Measurements from ENCODE around the gene GOPC.

- no peak for TF ChIP-seq SMC3 (conservative IDR thresholded peaks at IDR 0.05; ENCODE audit: poor library complexity)
- peak; percentile 78 for TF ChIP-seq POLR2AphosphoS5 (IDR thresholded peaks at IDR 0.05)
- no peak for TF ChIP-seq CTCF (IDR thresholded peaks at IDR 0.05; ENCODE audit: poor library complexity, severe bottlenecking)
- no peak for TF ChIP-seq TAF1 (IDR thresholded peaks at IDR 0.05; ENCODE audit: low read depth)
- TF ChIP-seq EZH2 (IDR thresholded peaks at IDR 0.05; ENCODE audit: borderline replicate concordance, insufficient read depth, low read length, poor library complexity, severe bottlenecking) = no peak
- TF ChIP-seq RAD21 (conservative IDR thresholded peaks at IDR 0.05) = no peak
- TF ChIP-seq, protein P1, sequence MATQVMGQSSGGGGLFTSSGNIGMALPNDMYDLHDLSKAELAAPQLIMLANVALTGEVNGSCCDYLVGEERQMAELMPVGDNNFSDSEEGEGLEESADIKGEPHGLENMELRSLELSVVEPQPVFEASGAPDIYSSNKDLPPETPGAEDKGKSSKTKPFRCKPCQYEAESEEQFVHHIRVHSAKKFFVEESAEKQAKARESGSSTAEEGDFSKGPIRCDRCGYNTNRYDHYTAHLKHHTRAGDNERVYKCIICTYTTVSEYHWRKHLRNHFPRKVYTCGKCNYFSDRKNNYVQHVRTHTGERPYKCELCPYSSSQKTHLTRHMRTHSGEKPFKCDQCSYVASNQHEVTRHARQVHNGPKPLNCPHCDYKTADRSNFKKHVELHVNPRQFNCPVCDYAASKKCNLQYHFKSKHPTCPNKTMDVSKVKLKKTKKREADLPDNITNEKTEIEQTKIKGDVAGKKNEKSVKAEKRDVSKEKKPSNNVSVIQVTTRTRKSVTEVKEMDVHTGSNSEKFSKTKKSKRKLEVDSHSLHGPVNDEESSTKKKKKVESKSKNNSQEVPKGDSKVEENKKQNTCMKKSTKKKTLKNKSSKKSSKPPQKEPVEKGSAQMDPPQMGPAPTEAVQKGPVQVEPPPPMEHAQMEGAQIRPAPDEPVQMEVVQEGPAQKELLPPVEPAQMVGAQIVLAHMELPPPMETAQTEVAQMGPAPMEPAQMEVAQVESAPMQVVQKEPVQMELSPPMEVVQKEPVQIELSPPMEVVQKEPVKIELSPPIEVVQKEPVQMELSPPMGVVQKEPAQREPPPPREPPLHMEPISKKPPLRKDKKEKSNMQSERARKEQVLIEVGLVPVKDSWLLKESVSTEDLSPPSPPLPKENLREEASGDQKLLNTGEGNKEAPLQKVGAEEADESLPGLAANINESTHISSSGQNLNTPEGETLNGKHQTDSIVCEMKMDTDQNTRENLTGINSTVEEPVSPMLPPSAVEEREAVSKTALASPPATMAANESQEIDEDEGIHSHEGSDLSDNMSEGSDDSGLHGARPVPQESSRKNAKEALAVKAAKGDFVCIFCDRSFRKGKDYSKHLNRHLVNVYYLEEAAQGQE (IDR thresholded peaks at IDR 0.05; ENCODE audit: borderline replicate concordance) = peak; percentile 49
- peak; percentile 78 for TF ChIP-seq EP300 (conservative IDR thresholded peaks at IDR 0.05; ENCODE audit: poor library complexity, severe bottlenecking)
Measured at GRCh38 chr6:117531346-117531745, 71.0 kb downstream of the GOPC start.
